ENCODE results near the gene PTPRH.
"Not testable (repeated sequence)": the region's sequence is repeated elsewhere in the genome, so short reads cannot be mapped to it uniquely, and the experiment has no call there.

Gene PTPRH

DNA sequence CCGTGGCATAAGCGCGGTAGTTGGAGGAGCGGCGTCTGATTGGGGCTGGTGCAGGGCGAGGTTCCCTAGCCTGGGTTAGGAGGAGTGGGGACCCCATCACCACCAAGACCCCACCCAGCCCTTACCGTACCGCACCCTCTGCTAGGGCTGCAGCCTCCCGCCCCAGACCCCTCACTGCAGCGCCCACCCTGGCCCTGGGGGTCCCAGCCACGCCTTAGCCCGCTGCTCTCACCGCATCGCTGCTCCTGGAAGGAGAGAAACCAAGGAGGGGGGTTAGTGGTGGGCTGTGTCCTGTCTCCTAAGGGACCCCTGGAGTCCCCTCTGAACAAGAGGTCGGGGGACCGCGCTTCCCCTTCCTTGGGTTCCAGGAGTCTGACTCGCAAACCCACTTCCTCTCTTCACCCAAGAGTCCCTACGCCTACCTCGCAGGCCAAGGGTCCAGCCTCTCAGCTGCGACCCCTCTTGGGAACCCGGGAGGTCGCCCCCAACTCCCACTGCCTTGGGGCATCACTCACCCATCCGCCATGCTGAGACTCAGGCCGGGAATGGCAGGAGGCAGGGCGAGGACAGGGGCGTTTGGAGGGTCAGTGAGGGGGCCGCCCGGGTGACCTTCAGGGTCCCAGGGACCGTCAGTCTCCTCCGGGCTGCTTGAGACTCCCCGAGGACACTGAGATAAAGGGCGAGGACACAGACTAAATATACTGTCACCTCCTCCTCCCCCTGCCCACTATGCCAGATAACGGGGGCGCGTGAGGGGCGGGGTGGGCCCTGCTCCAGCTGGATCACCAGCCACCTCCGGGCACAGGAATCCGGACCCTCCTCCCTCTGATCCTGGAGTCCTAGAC, 52.0 kb downstream of the PTPRH start, which contains the start of gene TNNI3:
Gene TNNI3, minus strand, starts transcription at position 669 of the 845 bp plus-strand sequence. Its CDS starts 143 bp downstream, at position 526.
- Mint-ChIP-seq H3K27me3 (ENCODE audit: low read depth) (peaks cover 26% of the 10 kb centered on the region), H3K4me1 (peaks cover 26% of the 10 kb centered on the region), H3K36me3 (ENCODE audit: low read depth) (no peaks in the 10 kb centered on the region), H3K4me3 (peak within 1 kb of the TSS; percentile 80 to 85 (median 85)), H3K27ac (peak within 1 kb of the TSS in 2 of 3 experiments; percentile 13 to 69), H3K9me3 (no peaks in the 10 kb centered on the region)
- TF ChIP-seq, protein P1, sequence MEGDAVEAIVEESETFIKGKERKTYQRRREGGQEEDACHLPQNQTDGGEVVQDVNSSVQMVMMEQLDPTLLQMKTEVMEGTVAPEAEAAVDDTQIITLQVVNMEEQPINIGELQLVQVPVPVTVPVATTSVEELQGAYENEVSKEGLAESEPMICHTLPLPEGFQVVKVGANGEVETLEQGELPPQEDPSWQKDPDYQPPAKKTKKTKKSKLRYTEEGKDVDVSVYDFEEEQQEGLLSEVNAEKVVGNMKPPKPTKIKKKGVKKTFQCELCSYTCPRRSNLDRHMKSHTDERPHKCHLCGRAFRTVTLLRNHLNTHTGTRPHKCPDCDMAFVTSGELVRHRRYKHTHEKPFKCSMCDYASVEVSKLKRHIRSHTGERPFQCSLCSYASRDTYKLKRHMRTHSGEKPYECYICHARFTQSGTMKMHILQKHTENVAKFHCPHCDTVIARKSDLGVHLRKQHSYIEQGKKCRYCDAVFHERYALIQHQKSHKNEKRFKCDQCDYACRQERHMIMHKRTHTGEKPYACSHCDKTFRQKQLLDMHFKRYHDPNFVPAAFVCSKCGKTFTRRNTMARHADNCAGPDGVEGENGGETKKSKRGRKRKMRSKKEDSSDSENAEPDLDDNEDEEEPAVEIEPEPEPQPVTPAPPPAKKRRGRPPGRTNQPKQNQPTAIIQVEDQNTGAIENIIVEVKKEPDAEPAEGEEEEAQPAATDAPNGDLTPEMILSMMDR (IDR thresholded peaks at IDR 0.05; ENCODE audit: unreplicated experiment in 3 of 3): no peak

- H3K4me1 Mint-ChIP-seq: peaks cover 31% of the 10 kb centered on the region
- H3K27ac Mint-ChIP-seq: peak overlapping the region in 2 of 3 experiments; percentile 13 to 69
- H3K36me3 Mint-ChIP-seq (ENCODE audit: low read depth): peaks cover 1% of the 10 kb centered on the region
- H3K27me3 Mint-ChIP-seq (ENCODE audit: low read depth): peaks cover 27% of the 10 kb centered on the region
- TF ChIP-seq, protein P1 (IDR thresholded peaks at IDR 0.05; ENCODE audit: unreplicated experiment in 3 of 3): no peak
- H3K4me3 Mint-ChIP-seq: peak overlapping the region; percentile 80 to 85 (median 85)
- no peaks in the 10 kb centered on the region for H3K9me3 Mint-ChIP-seq
Observed at GRCh38 chr19:55156202-55157063, 52.9 kb downstream of the PTPRH start.

- H3K9me3 Mint-ChIP-seq: not testable (repeated sequence)
- Mint-ChIP-seq H3K27me3 (ENCODE audit: low read depth) (peaks cover 33% of the 10 kb centered on the region), H3K4me3 (peak overlapping the region in 2 of 3 experiments; percentile 80 to 85)
Observed at GRCh38 chr19:55155784-55156183, 53.5 kb downstream of the PTPRH start.

GRCh38 chr19:55153652-55154264, 55.5 kb downstream of the PTPRH start:
- H3K4me3 Mint-ChIP-seq: no peak overlapping the region
- H3K4me1 Mint-ChIP-seq: peaks cover 48% of the 10 kb centered on the region
- peaks cover 3% of the 10 kb centered on the region for H3K36me3 Mint-ChIP-seq (ENCODE audit: low read depth)
- TF ChIP-seq, protein P1 (IDR thresholded peaks at IDR 0.05; ENCODE audit: unreplicated experiment in 3 of 3): no peak
- no peaks in the 10 kb centered on the region for H3K9me3 Mint-ChIP-seq
- no peak overlapping the region for H3K27ac Mint-ChIP-seq
- H3K27me3 Mint-ChIP-seq (ENCODE audit: low read depth): peaks cover 45% of the 10 kb centered on the region

More at GRCh38 chr19:55155784-55156183, 53.5 kb downstream of the PTPRH start:
- H3K36me3 Mint-ChIP-seq (ENCODE audit: low read depth); H3K27ac Mint-ChIP-seq: not testable (repeated sequence)
- H3K4me1 Mint-ChIP-seq: peaks cover 35% of the 10 kb centered on the region

DNA sequence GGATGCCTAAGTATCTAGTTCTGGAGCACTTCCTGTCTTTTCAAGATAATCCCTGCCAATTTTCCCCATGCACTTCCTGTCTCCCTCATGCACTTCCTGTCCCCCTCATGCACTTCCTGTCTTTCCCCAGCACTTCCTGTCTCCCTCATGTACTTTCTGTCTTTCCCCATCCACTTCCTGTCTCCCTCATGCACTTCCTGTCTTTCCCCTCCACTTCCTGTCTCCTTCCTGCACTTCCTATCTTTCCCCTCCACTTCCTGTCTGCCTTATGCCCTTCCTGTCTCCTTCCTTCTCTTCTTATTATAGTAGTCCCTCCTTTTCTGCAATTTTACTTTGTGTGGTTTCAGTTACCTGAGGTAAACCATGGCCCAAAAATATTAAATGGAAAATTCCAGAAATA, 57.3 kb downstream of the PTPRH start:
- TF ChIP-seq, protein P1 (IDR thresholded peaks at IDR 0.05; ENCODE audit: unreplicated experiment in 3 of 3): no peak
- Mint-ChIP-seq H3K4me3 (no peak overlapping the region), H3K4me1 (peaks cover 48% of the 10 kb centered on the region), H3K9me3 (no peaks in the 10 kb centered on the region), H3K27me3 (ENCODE audit: low read depth) (peaks cover 53% of the 10 kb centered on the region), H3K27ac (peak overlapping the region in 1 of 3 experiments; percentile 51), H3K36me3 (ENCODE audit: low read depth) (peaks cover 3% of the 10 kb centered on the region)

All from nephron (organoid).